T-cell (primary cell): ENCODE results near the gene BTBD10. TPM values are rescaled to one million over a fixed set of nuclear protein-coding genes. Genes with fewer than 3 reads are reported as not detected.
A peak's percentile ranks its signal among the peaks of the same experiment; 100 is the strongest.

ENCODE experiments used
- ATAC-seq, 4 experiments: fragments of 200-7000 bp in 3 of 4; fragments of 150-1000 bp in 1 of 4; cut with Tn5 transposase; replicated peaks in 1 of 4; 1 replicate in 3 of 4; 2 replicates in 1 of 4; pipeline ENCODE4 v1.10.0; 2021; ENCODE audit warnings: moderate library complexity in 3 of 4, mild to moderate bottlenecking in 2 of 4, moderate number of reproducible peaks in 1 of 4
- CTCF ChIA-PET, 2 donors: fragments of 300-600 bp; sonication (Branson Sonifier 250); formaldehyde crosslinking; loops; one replicate each; lab custom pipeline; 2022; ENCODE audit warnings: antibody characterized with exemption in 2 of 2; lab: Charles Lee
- POLR2A ChIA-PET, 2 donors: fragments of 300-600 bp; sonication (Branson Sonifier 250); formaldehyde crosslinking; loops; one replicate each; lab custom pipeline; 2022; ENCODE audit warnings: antibody characterized with exemption in 2 of 2; lab: Charles Lee
- DNase-seq, 35 experiments: peaks; one replicate each; pipeline versions ENCODE4 v3.0.0 to v3.0.0-alpha.2; 2013 to 2023
- H3K27ac ChIP-seq: one replicate; pipeline ENCODE4 v1.5.1; 2013; ENCODE audit warnings: low read length
- H3K27me3 ChIP-seq, 2 experiments: replicated peaks in 1 of 2; 1 replicate in 1 of 2; 2 replicates in 1 of 2; pipeline versions ENCODE4 v1.6.1 to v1.7.0; 2013; ENCODE audit warnings: low read length in 1 of 2, mixed read lengths in 1 of 2; ENCODE audit not compliant: control insufficient read depth in 2 of 2, insufficient read depth in 2 of 2; ENCODE audit errors: extremely low read depth in 1 of 2
- H3K36me3 ChIP-seq, 2 donors: 1 replicate in 1 of 2; 2 replicates in 1 of 2; pipeline versions ENCODE4 v1.6.1 to v1.7.0; 2013; ENCODE audit warnings: low read length in 1 of 2; ENCODE audit not compliant: control insufficient read depth in 2 of 2, insufficient read depth in 1 of 2; ENCODE audit errors: extremely low read depth in 1 of 2
- H3K4me1 ChIP-seq, 2 experiments: 1 replicate in 1 of 2; 2 replicates in 1 of 2; pipeline versions ENCODE4 v1.6.1 to v1.7.0; 2013; ENCODE audit warnings: low read length in 2 of 2, mixed read lengths in 1 of 2; ENCODE audit not compliant: insufficient read depth in 2 of 2, control insufficient read depth in 1 of 2; ENCODE audit errors: extremely low read depth in 1 of 2
- H3K4me3 ChIP-seq, 2 donors: 1 replicate in 1 of 2; 2 replicates in 1 of 2; pipeline versions ENCODE4 v1.5.1 to v1.7.0; 2013; ENCODE audit warnings: mild to moderate bottlenecking in 2 of 2, low read length in 1 of 2, moderate library complexity in 1 of 2; ENCODE audit not compliant: control insufficient read depth in 1 of 2; ENCODE audit errors: extremely low read depth in 1 of 2
- H3K9me3 ChIP-seq: 2 replicates; pipeline ENCODE4 v1.7.0; 2013
- H3K27ac Mint-ChIP-seq, 2 donors: one replicate each; pipeline ENCODE4 v1.8.0; 2020 to 2021; ENCODE audit warnings: mild to moderate bottlenecking in 2 of 2, mixed read lengths in 2 of 2
- H3K27me3 Mint-ChIP-seq, 2 donors: one replicate each; pipeline ENCODE4 v1.8.0; 2021 to 2022; ENCODE audit warnings: mixed read lengths in 2 of 2
- H3K36me3 Mint-ChIP-seq: one replicate; pipeline ENCODE4 v1.8.0; 2021; ENCODE audit warnings: mixed read lengths
- H3K4me1 Mint-ChIP-seq, 3 donors: one replicate each; pipeline ENCODE4 v1.8.0; 2020 to 2022; ENCODE audit warnings: mixed read lengths in 3 of 3, mild to moderate bottlenecking in 1 of 3
- H3K4me3 Mint-ChIP-seq, 3 donors: one replicate each; pipeline ENCODE4 v1.8.0; 2020 to 2022; ENCODE audit warnings: mild to moderate bottlenecking in 3 of 3, mixed read lengths in 3 of 3, moderate library complexity in 3 of 3
- H3K9me3 Mint-ChIP-seq, 3 donors: one replicate each; pipeline ENCODE4 v1.8.0; 2020 to 2022; ENCODE audit warnings: mixed read lengths in 3 of 3
- WGBS: methylation state at CpG from one replicate; pipeline ENCODE4 v1.1.5; 2013; ENCODE audit warnings: missing lambda C conversion rate; ENCODE audit not compliant: insufficient coverage; 5-methylcytosine and 5-hydroxymethylcytosine counted together
- total RNA-seq, 35 experiments: library from RNA in 6 of 35; stranded (reverse) in 6 of 35; fragments of 120-200 nt in 1 of 35; gene quantifications; one replicate each; pipeline versions ENCODE4 v1.2.1 to v1.2.4 and lab custom pipeline; 2013 to 2026

Gene BTBD10
- total RNA-seq, 5 donors from 2014 or later (not counting 1 experiment from before 2014, with no cell fraction given), result 15.9 to 19.3 (median 18.8) TPM

DNA sequence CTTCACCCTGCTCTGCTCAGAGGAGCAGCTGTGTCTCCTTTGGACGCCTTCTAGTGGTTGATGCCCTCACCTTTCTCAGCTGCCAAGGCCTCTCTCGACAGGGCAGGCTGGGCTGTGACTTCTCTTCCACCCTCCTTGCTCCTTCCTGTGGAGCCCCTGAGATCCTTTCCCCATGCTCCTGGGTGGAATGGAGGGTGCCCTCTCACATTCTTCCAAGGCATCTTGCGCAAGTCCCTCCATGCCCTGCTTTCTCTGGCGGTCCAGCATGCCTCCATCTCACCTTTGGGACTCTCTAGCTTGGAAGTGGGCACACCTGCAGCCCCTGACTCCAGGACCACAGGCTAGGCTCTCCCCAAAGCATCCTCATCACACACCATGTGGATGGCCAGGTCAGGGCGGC, 116.6 kb downstream of the BTBD10 start:
- POLR2A ChIA-PET, result no interaction called here
- Histone ChIP-seq H3K27me3 (no peaks in the 10 kb centered on the region), H3K9me3 (no peaks in the 10 kb centered on the region), H3K36me3 (peaks cover 0 to 26% of the 10 kb centered on the region in 2 donors), H3K4me3 (no peak overlapping the region), H3K27ac (no peak overlapping the region), H3K4me1 (peaks cover 4 to 40% of the 10 kb centered on the region in 2 experiments)
- Mint-ChIP-seq H3K9me3 (no peaks in the 10 kb centered on the region), H3K27me3 (no peaks in the 10 kb centered on the region), H3K27ac (no peak overlapping the region), H3K36me3 (peaks cover 27% of the 10 kb centered on the region), H3K4me1 (peaks cover 47 to 67% (median 60%) of the 10 kb centered on the region in 3 donors), H3K4me3 (no peak overlapping the region)
- ATAC-seq (no peak), DNase-seq (no peak)
- CTCF ChIA-PET, result interaction anchor here in 1 of 2 donors (0.6 kb wide), 1 partner anchor 397 kb away, joined by 3 read pairs; no protein-coding TSS in a partner anchor
- 100% methylated on average over 2 of the region's 5 CpGs for WGBS

DNA sequence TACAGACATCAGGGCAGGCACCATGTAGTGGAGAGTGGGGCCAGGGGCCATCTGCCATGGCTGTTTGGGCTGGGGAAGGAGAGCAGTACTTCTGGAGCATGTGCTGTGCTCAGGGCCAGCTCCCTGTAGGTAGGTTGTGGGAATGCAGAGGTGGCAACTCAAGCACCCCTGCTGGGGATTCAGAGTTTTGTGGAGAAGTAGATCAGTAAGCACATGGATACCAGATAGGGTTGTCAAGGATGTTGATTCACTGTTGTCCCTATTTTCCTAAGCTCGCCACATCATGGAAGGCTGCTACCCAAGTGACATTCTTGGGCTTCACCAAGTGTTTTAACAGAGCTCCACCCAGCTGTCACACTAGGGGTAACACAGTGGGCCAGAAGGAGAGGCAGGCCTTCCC, 118.2 kb downstream of the BTBD10 start:
- 100% methylated on average over 1 of the region's 1 CpG for WGBS
- Histone ChIP-seq H3K9me3 (no peaks in the 10 kb centered on the region), H3K27ac (no peak overlapping the region), H3K4me1 (peaks cover 4 to 40% of the 10 kb centered on the region in 2 experiments), H3K36me3 (peaks cover 0 to 14% of the 10 kb centered on the region in 2 donors), H3K27me3 (no peaks in the 10 kb centered on the region), H3K4me3 (no peak overlapping the region)
- Mint-ChIP-seq H3K9me3 (no peaks in the 10 kb centered on the region), H3K27ac (no peak overlapping the region), H3K27me3 (no peaks in the 10 kb centered on the region), H3K36me3 (peaks cover 22% of the 10 kb centered on the region), H3K4me3 (no peak overlapping the region), H3K4me1 (peaks cover 63 to 78% (median 76%) of the 10 kb centered on the region in 3 donors)
- ATAC-seq (no peak), DNase-seq (no peak)
- ChIA-PET CTCF (interaction anchor here (0.8 to 1.5 kb wide), 11 partner anchors 9 to 362 kb away, joined by 3 to 7 read pairs (median 4); no protein-coding TSS in a partner anchor), POLR2A (interaction anchor here in 1 of 2 donors (0.7 kb wide), 1 partner anchor 11 kb away, joined by 3 read pairs; no protein-coding TSS in a partner anchor)

DNA sequence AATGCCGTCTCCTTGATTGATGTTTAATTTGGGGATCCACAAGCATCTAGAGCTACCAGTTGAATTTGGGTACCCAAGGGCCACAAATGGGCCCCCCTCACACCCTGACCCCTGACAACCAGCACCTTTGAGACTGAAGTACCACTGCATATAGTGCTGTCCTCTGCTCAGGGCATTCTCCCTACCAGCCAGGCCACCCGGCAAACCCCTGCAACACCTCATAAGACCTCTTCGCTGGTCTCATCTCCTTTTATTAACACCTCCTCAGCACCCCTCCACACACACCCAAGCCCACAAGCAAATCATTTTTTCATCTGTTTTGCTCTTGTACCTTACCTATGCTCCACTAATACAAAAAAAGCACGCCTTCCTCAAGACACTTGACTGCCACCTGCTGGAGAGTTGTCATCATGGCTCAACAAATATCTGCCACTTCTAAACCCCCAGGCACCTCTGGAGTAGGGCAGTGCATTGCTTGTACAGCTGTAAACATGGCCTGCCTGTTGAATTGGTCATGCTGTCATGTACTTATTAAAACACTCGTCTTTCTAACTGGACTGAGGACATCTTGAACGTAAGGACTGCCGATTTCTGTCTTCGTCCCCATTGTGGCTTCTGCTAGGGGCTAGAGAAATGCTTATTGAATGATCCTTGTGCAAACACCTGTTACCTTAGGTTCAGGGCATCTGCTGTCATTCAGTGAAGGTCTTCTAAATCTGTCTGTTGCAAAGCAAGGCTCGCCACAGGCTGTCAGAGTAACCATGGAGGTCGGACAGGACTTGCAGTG, 118.9 kb downstream of the BTBD10 start:
- no peaks in the 10 kb centered on the region for H3K9me3 ChIP-seq
- H3K27me3 ChIP-seq, result no peaks in the 10 kb centered on the region
- H3K4me1 Mint-ChIP-seq, result peaks cover 70 to 85% (median 83%) of the 10 kb centered on the region in 3 donors
- ChIA-PET CTCF (interaction anchor here (0.6 to 1.5 kb wide), 13 partner anchors 8 to 378 kb away, joined by 3 to 7 read pairs (median 4); no protein-coding TSS in a partner anchor), POLR2A (no interaction called here)
- no peak overlapping the region for H3K27ac ChIP-seq
- H3K36me3 ChIP-seq, result peaks cover 0 to 9% of the 10 kb centered on the region in 2 donors
- 82% methylated on average over 7 of the region's 10 CpGs for WGBS
- peak; percentile 52 to 57 (median 54) for ATAC-seq
- no peak overlapping the region for H3K4me3 Mint-ChIP-seq
- peaks cover 4 to 47% of the 10 kb centered on the region in 2 experiments for H3K4me1 ChIP-seq
- DNase-seq, result peak; percentile 26 to 84 (median 62)
- no peak overlapping the region for H3K4me3 ChIP-seq
- H3K36me3 Mint-ChIP-seq, result peaks cover 16% of the 10 kb centered on the region
- H3K27ac Mint-ChIP-seq, result peak overlapping the region in 1 of 2 donors; percentile 32
- no peaks in the 10 kb centered on the region for H3K27me3 Mint-ChIP-seq
- no peaks in the 10 kb centered on the region for H3K9me3 Mint-ChIP-seq

DNA sequence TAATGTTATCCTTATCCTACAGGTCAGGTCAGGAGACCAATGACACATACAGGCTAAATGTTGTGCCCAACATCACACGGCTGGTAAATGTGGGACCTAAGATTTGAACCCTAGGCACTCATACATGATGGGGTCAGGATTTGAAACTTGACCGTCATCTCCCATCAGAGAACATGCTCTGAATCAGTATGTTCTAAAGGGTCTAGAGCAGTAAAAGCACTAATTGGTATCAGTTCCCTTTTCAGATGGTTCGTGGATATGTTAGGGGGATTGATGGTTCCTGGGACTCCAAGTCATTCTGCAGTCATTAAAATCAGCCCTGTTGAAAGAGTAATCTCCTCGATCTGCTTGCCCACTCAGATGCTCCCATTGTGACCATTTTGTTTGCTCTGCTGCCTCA, 120.0 kb downstream of the BTBD10 start:
- POLR2A ChIA-PET, result no interaction called here

DNA sequence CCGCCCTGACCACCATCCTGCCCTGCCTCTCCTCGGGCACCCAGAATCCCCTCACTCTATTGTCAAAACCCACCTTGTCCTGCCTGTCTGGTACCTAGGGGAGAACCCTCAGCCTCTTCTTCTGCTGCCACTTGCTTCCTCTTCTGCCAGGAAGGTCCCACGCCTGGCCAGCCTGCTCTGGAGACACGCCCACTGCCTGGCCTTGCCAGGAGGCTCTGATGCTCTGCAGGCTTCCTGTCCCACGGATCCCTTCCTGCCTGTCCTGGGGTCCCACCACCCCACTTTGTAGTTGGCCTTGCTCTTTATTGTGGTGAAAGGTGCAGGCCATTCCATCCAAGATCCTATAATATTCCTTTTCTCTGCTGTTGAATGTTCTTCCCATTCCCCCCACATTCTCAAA, 122.0 kb downstream of the BTBD10 start:
- CTCF ChIA-PET, result interaction anchor here in 1 of 2 donors (1.0 kb wide), 1 partner anchor 13 kb away, joined by 3 read pairs; no protein-coding TSS in a partner anchor
- Mint-ChIP-seq H3K4me3 (no peak overlapping the region), H3K27me3 (no peaks in the 10 kb centered on the region), H3K4me1 (peaks cover 68 to 88% (median 84%) of the 10 kb centered on the region in 3 donors), H3K27ac (peak overlapping the region; percentile 69 to 80), H3K36me3 (peaks cover 10% of the 10 kb centered on the region), H3K9me3 (no peaks in the 10 kb centered on the region)
- H3K36me3 ChIP-seq, result peaks cover 0 to 2% of the 10 kb centered on the region in 2 donors
- H3K9me3 ChIP-seq, result no peaks in the 10 kb centered on the region
- peaks cover 0 to 41% of the 10 kb centered on the region in 2 experiments for H3K4me1 ChIP-seq
- no peak overlapping the region for H3K27ac ChIP-seq
- DNase-seq (no peak), ATAC-seq (no peak)
- POLR2A ChIA-PET, result no interaction called here
- no peak overlapping the region for H3K4me3 ChIP-seq
- H3K27me3 ChIP-seq, result no peaks in the 10 kb centered on the region
- 71% methylated on average over 5 of the region's 5 CpGs for WGBS

More for the DNA sequence above, 120.0 kb downstream of the BTBD10 start:
- CTCF ChIA-PET, result interaction anchor here (0.7 to 1.5 kb wide), 8 partner anchors 8 to 377 kb away, joined by 4 to 7 read pairs (median 4); no protein-coding TSS in a partner anchor
- DNase-seq, result no peak
- Mint-ChIP-seq H3K4me1 (peaks cover 73 to 88% (median 86%) of the 10 kb centered on the region in 3 donors), H3K9me3 (no peaks in the 10 kb centered on the region), H3K4me3 (no peak overlapping the region), H3K27me3 (no peaks in the 10 kb centered on the region), H3K27ac (peak overlapping the region in 1 of 2 donors; percentile 80), H3K36me3 (peaks cover 11% of the 10 kb centered on the region)
- H3K36me3 ChIP-seq, result peaks cover 0 to 9% of the 10 kb centered on the region in 2 donors
- no peak overlapping the region for H3K4me3 ChIP-seq
- no peak overlapping the region for H3K27ac ChIP-seq
- peaks cover 4 to 52% of the 10 kb centered on the region in 2 experiments for H3K4me1 ChIP-seq
- no peaks in the 10 kb centered on the region for H3K27me3 ChIP-seq
- ATAC-seq, result no peak
- no peaks in the 10 kb centered on the region for H3K9me3 ChIP-seq
- WGBS, result 100% methylated on average over 2 of the region's 4 CpGs
